H1 (cell line): ENCODE data around the gene PRMT1. TPM values are rescaled to one million over a fixed set of nuclear protein-coding genes. Genes with fewer than 3 reads are reported as not detected.
A peak's percentile ranks its signal among the peaks of the same experiment; 100 is the strongest.

Experiments used
- CTCF ChIA-PET: fragments of 300-600 bp; sonication (Branson Sonifier 250); formaldehyde crosslinking; loops from one replicate; lab custom pipeline; 2021; ENCODE audit not compliant: partially characterized antibody; lab: Charles Lee
- POLR2A ChIA-PET: fragments of 300-600 bp; sonication (Branson Sonifier 250); formaldehyde crosslinking; loops from one replicate; lab custom pipeline; 2021; ENCODE audit warnings: inconsistent platforms; ENCODE audit not compliant: partially characterized antibody; lab: Charles Lee
- DNase-seq, 2 experiments: peaks; one replicate each; pipeline versions ENCODE4 v3.0.0 to v3.0.0-alpha.2; 2010 to 2022; ENCODE audit warnings: low spot score in 2 of 2, low read depth in 1 of 2, mixed read lengths in 1 of 2
- FAIRE-seq: peaks from 2 replicates; lab custom pipeline; 2011; peaks lifted over from hg19 to GRCh38; lab: Jason Lieb, UNC
- H2AFZ ChIP-seq: 2 replicates; pipeline ENCODE4 v1.8.1; 2012; ENCODE audit warnings: low read length, inconsistent platforms
- H2AK5ac ChIP-seq: 2 replicates; pipeline ENCODE4 v1.6.1; 2013; ENCODE audit warnings: low read depth, low read length
- H2BK120ac ChIP-seq: replicated peaks from 2 replicates; pipeline ENCODE3; 2013; ENCODE audit warnings: low read depth, low read length, inconsistent platforms
- H2BK12ac ChIP-seq: 2 replicates; pipeline ENCODE4 v1.6.1; 2013; ENCODE audit warnings: low read depth, low read length
- H2BK15ac ChIP-seq: 2 replicates; pipeline ENCODE4 v1.6.1; 2013; ENCODE audit warnings: low read length
- H2BK20ac ChIP-seq: 2 replicates; pipeline ENCODE4 v1.6.1; 2013; ENCODE audit warnings: low read length
- H2BK5ac ChIP-seq: 2 replicates; pipeline ENCODE4 v1.6.1; 2013; ENCODE audit warnings: low read depth, low read length
- H3K14ac ChIP-seq: 2 replicates; pipeline ENCODE4 v1.6.1; 2013; ENCODE audit warnings: inconsistent platforms; ENCODE audit not compliant: insufficient read length
- H3K18ac ChIP-seq: 2 replicates; pipeline ENCODE4 v1.6.1; 2013; ENCODE audit warnings: low read length; ENCODE audit errors: extremely low read depth
- H3K23ac ChIP-seq: 2 replicates; pipeline ENCODE4 v1.6.1; 2013; ENCODE audit warnings: inconsistent platforms; ENCODE audit not compliant: insufficient read length
- H3K23me2 ChIP-seq: 2 replicates; pipeline ENCODE4 v1.6.1; 2013; ENCODE audit warnings: low read depth, low read length
- H3K27ac ChIP-seq: 2 replicates; pipeline ENCODE4 v1.6.1; 2011; ENCODE audit warnings: low read depth, low read length, inconsistent platforms
- H3K27me3 ChIP-seq, 4 experiments: replicated peaks in 1 of 4; 1 replicate in 1 of 4; 2 replicates in 3 of 4; pipeline versions ENCODE4 v1.6.1 to v1.8.1; 2011 to 2013; ENCODE audit warnings: low read length in 3 of 4, mild to moderate bottlenecking in 3 of 4, inconsistent platforms in 2 of 4, mixed read lengths in 2 of 4, moderate library complexity in 1 of 4; ENCODE audit not compliant: control insufficient read depth in 3 of 4, insufficient read depth in 3 of 4; ENCODE audit errors: extremely low read depth in 1 of 4
- H3K36me3 ChIP-seq, 4 experiments: 2 replicates each; pipeline versions ENCODE4 v1.6.1 to v1.8.1; 2011 to 2013; ENCODE audit warnings: mild to moderate bottlenecking in 4 of 4, low read length in 3 of 4, moderate library complexity in 2 of 4, control low read depth in 1 of 4, inconsistent platforms in 1 of 4; ENCODE audit not compliant: insufficient read depth in 4 of 4, control insufficient read depth in 2 of 4
- H3K4ac ChIP-seq: replicated peaks from 2 replicates; pipeline ENCODE3; 2013; ENCODE audit warnings: low read length, low read depth, mixed read lengths, inconsistent platforms; ENCODE audit not compliant: insufficient read length
- H3K4me1 ChIP-seq, 4 experiments: replicated peaks in 1 of 4; 1 replicate in 1 of 4; 2 replicates in 3 of 4; pipeline versions ENCODE4 v1.6.1 to v1.8.1; 2011 to 2013; ENCODE audit warnings: low read length in 3 of 4, inconsistent platforms in 2 of 4, mixed read lengths in 1 of 4; ENCODE audit not compliant: insufficient read depth in 4 of 4, control insufficient read depth in 3 of 4
- H3K4me2 ChIP-seq, 2 experiments: 2 replicates each; pipeline versions ENCODE4 v1.6.1 to v1.8.1; 2011 to 2013; ENCODE audit warnings: low read depth in 2 of 2, low read length in 2 of 2, control low read depth in 1 of 2, inconsistent platforms in 1 of 2, mild to moderate bottlenecking in 1 of 2; ENCODE audit not compliant: insufficient read depth in 1 of 2
- H3K4me3 ChIP-seq, 4 experiments: fragments of 200-600, 300-600 bp in 1 of 4; sonication (generic), shearing (Covaris generic), sonication (Bioruptor Twin) in 1 of 4; 2 replicates each; pipeline versions ENCODE4 v1.5.1 to v1.8.1; 2011 to 2016; ENCODE audit warnings: low read length in 4 of 4, low read depth in 3 of 4, control low read depth in 2 of 4, inconsistent platforms in 2 of 4, mild to moderate bottlenecking in 2 of 4, mixed read lengths in 1 of 4, moderate library complexity in 1 of 4; ENCODE audit not compliant: insufficient read depth in 2 of 4; ENCODE audit errors: extremely low read depth in 1 of 4
- H3K56ac ChIP-seq: replicated peaks from 2 replicates; pipeline ENCODE3; 2013; ENCODE audit warnings: low read depth, mild to moderate bottlenecking, mixed read lengths, low read length, inconsistent platforms; ENCODE audit not compliant: insufficient read length
- H3K79me1 ChIP-seq: 2 replicates; pipeline ENCODE4 v1.6.1; 2013; ENCODE audit warnings: low read depth, low read length, control low read depth
- H3K79me2 ChIP-seq, 2 experiments: 2 replicates each; pipeline versions ENCODE4 v1.6.1 to v1.8.1; 2012 to 2013; ENCODE audit warnings: low read length in 2 of 2, mild to moderate bottlenecking in 2 of 2, inconsistent platforms in 1 of 2; ENCODE audit not compliant: insufficient read depth in 2 of 2, control insufficient read depth in 1 of 2
- H3K9ac ChIP-seq, 4 experiments: replicated peaks in 1 of 4; 1 replicate in 1 of 4; 2 replicates in 3 of 4; pipeline versions ENCODE4 v1.6.1 to v1.8.1; 2011 to 2013; ENCODE audit warnings: low read depth in 3 of 4, low read length in 3 of 4, control low read depth in 2 of 4, mild to moderate bottlenecking in 2 of 4, moderate library complexity in 2 of 4, inconsistent platforms in 1 of 4; ENCODE audit errors: extremely low read depth in 1 of 4
- H3K9me3 ChIP-seq, 2 experiments: 2 replicates each; pipeline versions ENCODE4 v1.6.1 to v1.8.1; 2012 to 2013; ENCODE audit warnings: mild to moderate bottlenecking in 2 of 2, moderate library complexity in 2 of 2, control low read depth in 1 of 2, inconsistent platforms in 1 of 2, low read depth in 1 of 2, low read length in 1 of 2, mixed read lengths in 1 of 2; ENCODE audit not compliant: insufficient read depth in 2 of 2
- H4K20me1 ChIP-seq, 2 experiments: replicated peaks in 1 of 2; 2 replicates each; pipeline versions ENCODE3 to v1.8.1; 2011 to 2013; ENCODE audit warnings: inconsistent platforms in 2 of 2, low read length in 2 of 2, mild to moderate bottlenecking in 1 of 2; ENCODE audit not compliant: insufficient read depth in 2 of 2, control insufficient read depth in 1 of 2
- H4K5ac ChIP-seq: 2 replicates; pipeline ENCODE4 v1.6.1; 2013; ENCODE audit warnings: low read length, low read depth, mixed read lengths, inconsistent platforms; ENCODE audit not compliant: insufficient read length
- H4K8ac ChIP-seq: 2 replicates; pipeline ENCODE4 v1.8.0; 2013; ENCODE audit warnings: mild to moderate bottlenecking, moderate library complexity, low read length, inconsistent platforms; ENCODE audit not compliant: insufficient read depth; ENCODE audit errors: extremely low read depth
- H4K91ac ChIP-seq: replicated peaks from 2 replicates; pipeline ENCODE3; 2013; ENCODE audit warnings: low read length, mixed read lengths, inconsistent platforms; ENCODE audit not compliant: insufficient read length
- ATF2 ChIP-seq: IDR thresholded peaks from 2 replicates; pipeline ENCODE4 v1.6.1; 2012; ENCODE audit warnings: low read length, inconsistent platforms
- BACH1 ChIP-seq: IDR thresholded peaks from 2 replicates; pipeline ENCODE4 v1.6.1; 2012; ENCODE audit warnings: low read length, improper control_type of control experiment
- E2F6 ChIP-seq: IDR thresholded peaks from 2 replicates; pipeline ENCODE4 v1.6.1; 2012; ENCODE audit warnings: inconsistent platforms
- NRF1 ChIP-seq: IDR thresholded peaks from 2 replicates; pipeline ENCODE4 v1.6.1; 2011; ENCODE audit warnings: mild to moderate bottlenecking, low read depth, low read length, improper control_type of control experiment
- POLR2AphosphoS5 ChIP-seq: IDR thresholded peaks from 2 replicates; pipeline ENCODE4 v1.6.1; 2011; ENCODE audit warnings: low read depth, low read length
- RAD21 ChIP-seq, 2 experiments: IDR thresholded peaks in 1 of 2; conservative IDR thresholded peaks in 1 of 2; 2 replicates each; pipeline ENCODE4 v1.6.1; 2011; ENCODE audit warnings: low read depth in 2 of 2, low read length in 2 of 2, improper control_type of control experiment in 1 of 2, inconsistent platforms in 1 of 2, mild to moderate bottlenecking in 1 of 2, moderate library complexity in 1 of 2
- TCF12 ChIP-seq: IDR thresholded peaks from 2 replicates; pipeline ENCODE4 v1.6.1; 2011; ENCODE audit warnings: low read depth, mild to moderate bottlenecking, low read length
- WGBS, 2 experiments: shearing (Covaris generic) in 1 of 2; methylation state at CpG; one replicate each; pipeline versions ENCODE4 v1.1.6 to v1.1.7; 2013 to 2015; ENCODE audit warnings: low lambda C conversion rate in 2 of 2, mixed read lengths in 2 of 2, inconsistent platforms in 1 of 2, low coverage in 1 of 2, missing lambda C conversion rate in 1 of 2; ENCODE audit not compliant: insufficient replicate concordance in 2 of 2, insufficient coverage in 1 of 2, insufficient read length in 1 of 2; ENCODE audit errors: extremely low coverage in 1 of 2, missing lambda C conversion rate in 1 of 2; 5-methylcytosine and 5-hydroxymethylcytosine counted together
- polyA plus RNA-seq, 7 experiments: library from polyadenylated mRNA; depleted of rRNA in 3 of 7; stranded (reverse) in 5 of 7; unstranded in 2 of 7; fragments of >200 nt in 5 of 7; fragments of 200-250 nt in 2 of 7; gene quantifications; 1 replicate in 5 of 7; 2 replicates in 1 of 7; 4 replicates in 1 of 7; pipeline versions ENCODE4 v1.2.1 to v1.2.3, GENCODE V29; 2011 to 2013; ENCODE audit warnings: missing spikeins in 2 of 7, mixed read lengths in 2 of 7
- total RNA-seq: library from RNA; stranded (reverse); fragmentation: NEBNext Ultra II Directional; extraction: Animal tissue kit (Norgen Biotek cat#: 25700); gene quantifications from 2 replicates; pipeline ENCODE4 v1.2.1, GENCODE V29; 2021

PRMT1 gene
- total and polyA plus RNA-seq, 2 of the 8 experiments (the other 6 are each of a cell fraction or from before 2014, with no cell fraction given), result 561 to 1,215 TPM

- H3K4ac ChIP-seq, result peak within 1 kb of the TSS; percentile 94
- peak within 1 kb of the TSS; percentile 57; the same call in 1 of the 2 replicates for H3K27ac ChIP-seq
- peak within 1 kb of the TSS; percentile 88 to 94 (median 92) for H3K4me3 ChIP-seq
- ChIA-PET CTCF (interaction anchor here (0.8 to 3.4 kb wide), 16 partner anchors 9 to 190 kb away, joined by 3 to 11 read pairs (median 4); partner anchors contain the start of genes IRF3 and PTOV1), POLR2A (interaction anchor here (0.5 to 12.2 kb wide), 37 partner anchors 9 to 275 kb away, joined by 3 to 168 read pairs (median 4); partner anchors contain the start of genes BCL2L12, FUZ, IRF3 and PRMT1)
- H3K23me2 ChIP-seq, result peaks cover 20% of the 10 kb centered on the region
- peak within 1 kb of the TSS; percentile 93 to 99 for H3K4me2 ChIP-seq
- H2BK120ac ChIP-seq, result peak within 1 kb of the TSS; percentile 10
- peak within 1 kb of the TSS; percentile 60; the same call in 1 of the 2 replicates for H2AK5ac ChIP-seq
- H4K91ac ChIP-seq, result no peak within 1 kb of the TSS
- no peak for FAIRE-seq
- no peaks in the 10 kb centered on the region for H3K9me3 ChIP-seq
- peak within 1 kb of the TSS; percentile 71 for H3K18ac ChIP-seq
- H2BK20ac ChIP-seq, result no peak within 1 kb of the TSS; the same call in 1 of the 2 replicates
- peak within 1 kb of the TSS; percentile 63 for H3K56ac ChIP-seq
- H3K14ac ChIP-seq, result no peak within 1 kb of the TSS
- peaks cover 0 to 14% of the 10 kb centered on the region in 2 experiments; a peak in 1 of 4 replicates for H3K79me2 ChIP-seq
- peak within 1 kb of the TSS; percentile 28 for H4K8ac ChIP-seq
- 32% methylated on average over 38 of the region's 54 CpGs; no CpG with 5 or more reads in 1 of the 2 experiments for WGBS, 2 experiments
- H2BK12ac ChIP-seq, result 0 out of 2 replicates have a peak within 1 kb of the TSS, but pooled peaks have one; percentile 60
- H2BK15ac ChIP-seq, result peak within 1 kb of the TSS; percentile 72; the same call in 1 of the 2 replicates
- no peaks in the 10 kb centered on the region for H3K27me3 ChIP-seq
- peak in 1 of 2 experiments; percentile 87 for DNase-seq
- H3K9ac ChIP-seq, result peak within 1 kb of the TSS; percentile 52 to 91 (median 84)
- H3K79me1 ChIP-seq, result peaks cover 6% of the 10 kb centered on the region; the same call in 1 of the 2 replicates
- peaks cover 12 to 30% of the 10 kb centered on the region in 2 experiments for H4K20me1 ChIP-seq
- H2BK5ac ChIP-seq, result peak within 1 kb of the TSS; percentile 84
- peaks cover 0 to 25% (median 14%) of the 10 kb centered on the region in 4 experiments; a peak in 6 of 7 replicates for H3K4me1 ChIP-seq
- H2AFZ ChIP-seq, result no peak within 1 kb of the TSS
- H3K23ac ChIP-seq, result no peak within 1 kb of the TSS
- no peak within 1 kb of the TSS for H4K5ac ChIP-seq
- H3K36me3 ChIP-seq, result peaks cover 12 to 37% (median 25%) of the 10 kb centered on the region in 4 experiments
- TF ChIP-seq ATF2 (no peak), RAD21 (IDR thresholded peaks at IDR 0.05 in 1 of 2, conservative IDR thresholded peaks at IDR 0.05 in 1 of 2; ENCODE audit: low read depth in 2 of 2, low read length in 2 of 2) (peak; percentile 42 to 48), NRF1 (no peak), E2F6 (no peak), POLR2AphosphoS5 (peak; percentile 88), BACH1 (no peak; the same call in 1 of the 2 replicates), TCF12 (0 out of 2 replicates have a peak, but pooled peaks have one; percentile 44)
Measured at GRCh38 chr19:49689133-49690078, 12.3 kb downstream of the PRMT1 start, which contains the start of gene ADM5. TSS of gene ADM5 (plus strand) at chr19:49689594. CDS start at chr19:49689838, 244 bp downstream.
